Mesodermal cell (in vitro differentiated cells): ENCODE results near the gene AUNIP.

ENCODE experiments used
- H3K27ac ChIP-seq: 2 replicates; pipeline ENCODE4 v1.7.0; 2013; ENCODE audit warnings: mild to moderate bottlenecking, low read depth, low read length, moderate library complexity; ENCODE audit not compliant: severe bottlenecking
- H3K36me3 ChIP-seq: 2 replicates; pipeline ENCODE4 v1.7.1; 2013; ENCODE audit warnings: mild to moderate bottlenecking, low read length, moderate library complexity; ENCODE audit not compliant: control insufficient read depth, insufficient read depth
- H3K4me1 ChIP-seq: one replicate; pipeline ENCODE4 v1.7.1; 2013; ENCODE audit warnings: mild to moderate bottlenecking, low read length; ENCODE audit not compliant: insufficient read depth, control insufficient read depth, poor library complexity, severe bottlenecking
- H3K4me3 ChIP-seq: 2 replicates; pipeline ENCODE4 v1.7.0; 2013; ENCODE audit warnings: low read length, control low read depth, mild to moderate bottlenecking; ENCODE audit not compliant: insufficient read depth, poor library complexity, severe bottlenecking; ENCODE audit errors: extremely low read depth
- H3K9me3 ChIP-seq: 2 replicates; pipeline ENCODE4 v1.7.1; 2013; ENCODE audit warnings: mild to moderate bottlenecking, low read length, moderate library complexity; ENCODE audit not compliant: control insufficient read depth
- WGBS, 2 experiments: methylation state at CpG; one replicate each; pipeline ENCODE4 v1.1.5; 2013; ENCODE audit warnings: missing lambda C conversion rate in 2 of 2; ENCODE audit not compliant: insufficient coverage in 2 of 2; 5-methylcytosine and 5-hydroxymethylcytosine counted together

Gene AUNIP

GRCh38 chr1:25864434-25864833 lies 5.2 kb upstream of the AUNIP start:
- Histone ChIP-seq H3K9me3 (no peaks in the 10 kb centered on the region), H3K36me3 (peaks cover 16% of the 10 kb centered on the region), H3K4me1 (peaks cover 13% of the 10 kb centered on the region), H3K27ac (no peak overlapping the region), H3K4me3 (no peak overlapping the region)
- 93 to 100% methylated on average over 2 to 3 of the region's 3 CpGs for WGBS, 2 experiments

GRCh38 chr1:25863486-25864262 lies 4.4 kb upstream of the AUNIP start:
- H3K4me3 ChIP-seq = no peak overlapping the region
- peaks cover 13% of the 10 kb centered on the region for H3K4me1 ChIP-seq
- peaks cover 16% of the 10 kb centered on the region for H3K36me3 ChIP-seq
- no peak overlapping the region for H3K27ac ChIP-seq
- WGBS, 2 experiments = 94 to 95% methylated on average over 21 to 25 of the region's 25 CpGs
- no peaks in the 10 kb centered on the region for H3K9me3 ChIP-seq

GRCh38 chr1:25862785-25863485 lies 3.7 kb upstream of the AUNIP start:
- WGBS, 2 experiments = 94 to 97% methylated on average over 20 of the region's 20 CpGs

DNA sequence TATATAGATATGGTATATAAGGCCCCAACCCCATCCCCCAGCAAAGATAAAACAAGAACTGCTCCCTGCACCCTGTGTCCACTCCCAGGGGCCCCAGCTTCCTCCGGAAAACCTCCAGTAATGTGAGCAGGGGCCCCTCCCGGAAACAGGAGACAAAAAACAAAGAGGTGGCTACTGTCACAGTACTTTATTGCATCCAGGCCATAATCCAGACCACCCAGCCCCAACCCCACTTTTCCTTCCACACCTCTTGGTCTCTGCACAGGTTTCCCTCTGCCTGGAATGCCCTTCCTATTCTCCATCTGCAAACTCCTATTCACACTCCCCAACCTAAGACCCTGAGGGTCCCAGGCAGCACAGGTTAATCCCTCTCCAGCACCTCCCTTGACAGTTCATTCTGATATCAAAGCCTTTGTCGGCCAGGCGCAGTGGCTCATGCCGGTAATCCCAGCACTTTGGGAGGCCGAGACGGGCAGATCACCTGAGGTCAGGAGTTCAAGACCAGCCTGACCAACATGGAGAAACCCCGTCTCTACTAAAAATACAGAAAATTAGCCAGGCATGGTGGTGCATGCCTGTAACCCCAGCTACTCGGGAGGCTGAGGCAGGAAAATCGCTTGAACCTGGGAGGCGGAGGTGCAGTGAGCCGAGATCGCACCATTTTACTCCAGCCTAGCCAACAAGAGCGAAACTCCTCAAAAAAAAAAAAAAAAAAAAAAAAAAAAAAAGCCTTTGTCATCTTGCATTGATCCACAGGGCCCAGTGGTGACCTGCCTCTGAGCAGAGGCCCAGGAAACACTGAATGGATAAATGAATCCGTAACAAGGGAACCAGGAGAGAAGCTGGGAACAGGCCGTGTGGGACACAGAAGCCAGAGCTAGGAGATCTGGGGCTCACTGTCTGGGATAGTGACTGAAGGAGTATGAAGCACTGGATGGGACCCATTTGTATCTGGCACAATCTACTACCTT lies 2.3 kb upstream of the AUNIP start:
- H3K36me3 ChIP-seq = peaks cover 16% of the 10 kb centered on the region
- H3K4me3 ChIP-seq = no peak overlapping the region
- no peaks in the 10 kb centered on the region for H3K9me3 ChIP-seq
- no peak overlapping the region for H3K27ac ChIP-seq
- H3K4me1 ChIP-seq = peaks cover 13% of the 10 kb centered on the region
- WGBS, 2 experiments = 78 to 84% methylated on average over 6 to 14 of the region's 16 CpGs

More at GRCh38 chr1:25862785-25863485, 3.7 kb upstream of the AUNIP start:
- no peaks in the 10 kb centered on the region for H3K9me3 ChIP-seq
- peaks cover 13% of the 10 kb centered on the region for H3K4me1 ChIP-seq
- H3K27ac ChIP-seq = no peak overlapping the region
- peaks cover 16% of the 10 kb centered on the region for H3K36me3 ChIP-seq
- H3K4me3 ChIP-seq = no peak overlapping the region

DNA sequence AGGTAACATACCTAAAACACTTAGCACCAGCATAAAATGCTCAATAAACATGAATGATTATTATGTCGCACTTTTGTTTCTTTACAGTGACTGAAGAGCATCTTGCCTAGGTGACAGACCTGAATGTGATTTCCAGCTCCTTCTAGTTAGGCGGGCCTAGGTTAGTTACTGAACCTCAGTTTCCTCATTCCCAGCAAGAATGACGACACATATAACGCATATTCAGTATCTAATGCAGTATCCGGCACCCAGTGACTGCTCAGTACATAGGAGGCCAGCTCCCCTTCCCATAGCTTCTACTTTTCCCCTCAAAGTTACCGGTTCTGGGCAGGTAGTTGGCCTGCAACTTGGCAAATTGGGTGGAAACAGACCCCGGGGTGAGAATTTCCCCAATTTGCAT lies 763 bp downstream of the AUNIP start:
- Histone ChIP-seq H3K27ac (no peak overlapping the region), H3K4me1 (peaks cover 14% of the 10 kb centered on the region), H3K4me3 (peak overlapping the region; percentile 78), H3K9me3 (no peaks in the 10 kb centered on the region), H3K36me3 (peaks cover 8% of the 10 kb centered on the region)
- 29 to 37% methylated on average over 7 of the region's 7 CpGs for WGBS, 2 experiments

- Histone ChIP-seq H3K36me3 (no peaks in the 10 kb centered on the region), H3K9me3 (no peaks in the 10 kb centered on the region), H3K4me3 (no peak overlapping the region), H3K27ac (no peak overlapping the region), H3K4me1 (peaks cover 14% of the 10 kb centered on the region)
- WGBS, 2 experiments = 73 to 94% methylated on average over 3 to 10 of the region's 11 CpGs
Observed at GRCh38 chr1:25856856-25857255, 2.4 kb downstream of the AUNIP start.

GRCh38 chr1:25854554-25854953 lies 4.7 kb downstream of the AUNIP start:
- WGBS, 2 experiments = no CpG with 5 or more reads among the region's 2 CpGs
- Histone ChIP-seq H3K4me3 (no peak overlapping the region), H3K36me3 (no peaks in the 10 kb centered on the region)

GRCh38 chr1:25848531-25848930 lies 10.7 kb downstream of the AUNIP start:
- WGBS, 2 experiments = 20 to 50% methylated on average over 1 of the region's 1 CpG
- Histone ChIP-seq H3K36me3 (no peaks in the 10 kb centered on the region), H3K4me1 (peaks cover 16% of the 10 kb centered on the region), H3K4me3 (no peak overlapping the region), H3K9me3 (no peaks in the 10 kb centered on the region), H3K27ac (peak overlapping the region; percentile 60)

More at GRCh38 chr1:25854554-25854953, 4.7 kb downstream of the AUNIP start:
- Histone ChIP-seq H3K4me1 (peaks cover 5% of the 10 kb centered on the region), H3K9me3 (no peaks in the 10 kb centered on the region), H3K27ac (no peak overlapping the region)

- WGBS, 2 experiments = 81 to 92% methylated on average over 4 of the region's 4 CpGs
- H3K9me3 ChIP-seq = no peaks in the 10 kb centered on the region
- H3K27ac ChIP-seq = no peak overlapping the region
- no peak overlapping the region for H3K4me3 ChIP-seq
- peaks cover 16% of the 10 kb centered on the region for H3K4me1 ChIP-seq
- H3K36me3 ChIP-seq = no peaks in the 10 kb centered on the region
Observed at GRCh38 chr1:25847929-25848328, 11.3 kb downstream of the AUNIP start.

GRCh38 chr1:25845664-25846063 lies 13.6 kb downstream of the AUNIP start:
- H3K27ac ChIP-seq = no peak overlapping the region
- peaks cover 16% of the 10 kb centered on the region for H3K4me1 ChIP-seq
- H3K36me3 ChIP-seq = no peaks in the 10 kb centered on the region
- no peak overlapping the region for H3K4me3 ChIP-seq
- WGBS, 2 experiments = 84 to 85% methylated on average over 4 to 5 of the region's 5 CpGs
- H3K9me3 ChIP-seq = no peaks in the 10 kb centered on the region
